ENCODE measurements around the gene C11orf68.

The C11orf68 gene

DNA sequence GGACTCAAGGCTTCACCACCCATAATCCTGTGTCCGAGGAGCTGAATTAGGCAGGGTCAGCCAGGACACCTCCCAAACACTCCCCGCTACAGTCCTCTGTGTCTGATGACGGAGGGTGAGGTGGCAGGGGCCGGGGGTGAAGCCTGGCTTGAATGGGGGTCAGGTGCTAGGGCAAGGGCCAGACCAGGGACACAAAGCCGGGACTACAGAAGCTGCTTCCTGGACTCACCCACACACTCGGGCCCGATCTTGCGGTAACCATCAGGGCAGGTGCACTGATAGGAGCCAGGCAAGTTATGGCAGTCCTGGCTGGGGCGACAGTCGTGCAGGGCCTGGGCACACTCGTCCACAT, 48.6 kb downstream of the C11orf68 start:
- H3K4me1 ChIP-seq (ENCODE audit: insufficient read depth, poor library complexity, severe bottlenecking): no peaks in the 10 kb centered on the region
- DNase-seq (ENCODE audit: low spot score) (no peak), ATAC-seq (ENCODE audit: low read depth) (no peak)
- peaks cover 28% of the 10 kb centered on the region for H3K36me3 ChIP-seq (ENCODE audit: low read depth)
- H3K9me3 ChIP-seq (ENCODE audit: severe bottlenecking): no peaks in the 10 kb centered on the region
- no peak overlapping the region for H3K4me3 ChIP-seq (ENCODE audit: severe bottlenecking)
- TF ChIP-seq, protein P1, sequence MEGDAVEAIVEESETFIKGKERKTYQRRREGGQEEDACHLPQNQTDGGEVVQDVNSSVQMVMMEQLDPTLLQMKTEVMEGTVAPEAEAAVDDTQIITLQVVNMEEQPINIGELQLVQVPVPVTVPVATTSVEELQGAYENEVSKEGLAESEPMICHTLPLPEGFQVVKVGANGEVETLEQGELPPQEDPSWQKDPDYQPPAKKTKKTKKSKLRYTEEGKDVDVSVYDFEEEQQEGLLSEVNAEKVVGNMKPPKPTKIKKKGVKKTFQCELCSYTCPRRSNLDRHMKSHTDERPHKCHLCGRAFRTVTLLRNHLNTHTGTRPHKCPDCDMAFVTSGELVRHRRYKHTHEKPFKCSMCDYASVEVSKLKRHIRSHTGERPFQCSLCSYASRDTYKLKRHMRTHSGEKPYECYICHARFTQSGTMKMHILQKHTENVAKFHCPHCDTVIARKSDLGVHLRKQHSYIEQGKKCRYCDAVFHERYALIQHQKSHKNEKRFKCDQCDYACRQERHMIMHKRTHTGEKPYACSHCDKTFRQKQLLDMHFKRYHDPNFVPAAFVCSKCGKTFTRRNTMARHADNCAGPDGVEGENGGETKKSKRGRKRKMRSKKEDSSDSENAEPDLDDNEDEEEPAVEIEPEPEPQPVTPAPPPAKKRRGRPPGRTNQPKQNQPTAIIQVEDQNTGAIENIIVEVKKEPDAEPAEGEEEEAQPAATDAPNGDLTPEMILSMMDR (IDR thresholded peaks at IDR 0.05; ENCODE audit: poor library complexity, severe bottlenecking): no peak
- H3K27me3 ChIP-seq (ENCODE audit: insufficient read depth, poor library complexity, severe bottlenecking): no peaks in the 10 kb centered on the region
- no peak overlapping the region for H3K27ac ChIP-seq (ENCODE audit: poor library complexity, severe bottlenecking)

DNA sequence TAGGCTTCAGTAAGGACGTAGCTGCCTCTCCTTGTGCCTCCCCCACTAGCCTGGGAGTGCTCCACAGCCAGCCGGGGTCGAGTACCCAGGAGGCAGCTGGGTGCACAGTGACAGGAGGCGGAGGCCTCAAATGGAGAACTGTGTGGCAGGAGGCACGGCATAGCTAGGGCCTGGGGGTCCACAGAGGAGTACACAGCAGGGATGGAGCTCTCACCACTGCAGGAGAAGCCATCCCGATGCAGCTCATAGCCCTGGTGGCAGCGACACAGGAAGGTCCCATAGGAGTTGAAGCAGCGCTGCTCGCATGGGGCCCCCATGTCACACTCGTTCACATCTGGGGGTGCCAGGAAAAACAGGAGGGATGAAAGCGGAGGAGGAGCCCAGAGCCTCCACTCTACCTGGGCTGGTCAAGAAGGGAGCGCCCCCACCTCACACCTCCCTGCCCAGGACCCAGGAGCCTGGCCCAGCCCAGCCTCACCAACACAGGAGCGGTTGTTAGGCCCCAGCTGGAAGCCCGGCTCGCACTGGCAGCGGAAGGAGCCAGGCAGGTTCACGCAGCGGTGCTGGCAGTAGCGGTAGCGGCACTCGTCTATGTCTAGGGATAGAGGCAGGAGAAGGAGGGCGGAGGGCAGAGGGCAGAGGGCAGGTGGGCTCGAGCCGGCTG, 49.1 kb downstream of the C11orf68 start:
- H3K4me1 ChIP-seq (ENCODE audit: insufficient read depth, poor library complexity, severe bottlenecking): no peaks in the 10 kb centered on the region
- no peak overlapping the region for H3K4me3 ChIP-seq (ENCODE audit: severe bottlenecking)
- peak; percentile 61 for DNase-seq (ENCODE audit: low spot score)
- ATAC-seq (ENCODE audit: low read depth): no peak
- no peaks in the 10 kb centered on the region for H3K27me3 ChIP-seq (ENCODE audit: insufficient read depth, poor library complexity, severe bottlenecking)
- H3K9me3 ChIP-seq (ENCODE audit: severe bottlenecking): no peaks in the 10 kb centered on the region
- peaks cover 33% of the 10 kb centered on the region for H3K36me3 ChIP-seq (ENCODE audit: low read depth)
- TF ChIP-seq, protein P1 (IDR thresholded peaks at IDR 0.05; ENCODE audit: poor library complexity, severe bottlenecking): no peak
- H3K27ac ChIP-seq (ENCODE audit: poor library complexity, severe bottlenecking): no peak overlapping the region

DNA sequence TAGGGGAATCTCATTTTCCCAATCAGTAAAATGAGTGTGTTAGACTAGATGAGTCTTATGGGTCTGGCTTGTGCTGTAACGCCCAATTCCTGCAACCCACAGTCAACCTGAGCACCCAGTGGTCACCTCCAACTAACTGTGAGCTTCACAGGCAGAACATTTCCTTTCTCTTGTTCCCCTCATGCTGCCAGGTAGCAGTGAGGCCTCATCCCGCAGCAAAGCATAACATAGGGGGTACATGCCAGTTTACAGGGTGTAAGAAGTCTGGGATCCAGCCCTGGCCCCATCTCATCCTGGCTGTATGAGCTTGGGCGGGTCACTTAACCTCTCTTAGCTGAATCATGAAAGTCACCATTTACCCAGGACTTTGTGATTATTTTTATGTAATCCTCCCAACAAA, 50.0 kb downstream of the C11orf68 start:
- H3K4me1 ChIP-seq (ENCODE audit: insufficient read depth, poor library complexity, severe bottlenecking): no peaks in the 10 kb centered on the region
- peaks cover 42% of the 10 kb centered on the region for H3K36me3 ChIP-seq (ENCODE audit: low read depth)
- TF ChIP-seq, protein P1 (IDR thresholded peaks at IDR 0.05; ENCODE audit: poor library complexity, severe bottlenecking): no peak
- no peak for ATAC-seq (ENCODE audit: low read depth)
- H3K9me3 ChIP-seq (ENCODE audit: severe bottlenecking): no peaks in the 10 kb centered on the region
- no peak overlapping the region for H3K4me3 ChIP-seq (ENCODE audit: severe bottlenecking)
- H3K27me3 ChIP-seq (ENCODE audit: insufficient read depth, poor library complexity, severe bottlenecking): no peaks in the 10 kb centered on the region
- DNase-seq (ENCODE audit: low spot score): no peak
- H3K27ac ChIP-seq (ENCODE audit: poor library complexity, severe bottlenecking): no peak overlapping the region

DNA sequence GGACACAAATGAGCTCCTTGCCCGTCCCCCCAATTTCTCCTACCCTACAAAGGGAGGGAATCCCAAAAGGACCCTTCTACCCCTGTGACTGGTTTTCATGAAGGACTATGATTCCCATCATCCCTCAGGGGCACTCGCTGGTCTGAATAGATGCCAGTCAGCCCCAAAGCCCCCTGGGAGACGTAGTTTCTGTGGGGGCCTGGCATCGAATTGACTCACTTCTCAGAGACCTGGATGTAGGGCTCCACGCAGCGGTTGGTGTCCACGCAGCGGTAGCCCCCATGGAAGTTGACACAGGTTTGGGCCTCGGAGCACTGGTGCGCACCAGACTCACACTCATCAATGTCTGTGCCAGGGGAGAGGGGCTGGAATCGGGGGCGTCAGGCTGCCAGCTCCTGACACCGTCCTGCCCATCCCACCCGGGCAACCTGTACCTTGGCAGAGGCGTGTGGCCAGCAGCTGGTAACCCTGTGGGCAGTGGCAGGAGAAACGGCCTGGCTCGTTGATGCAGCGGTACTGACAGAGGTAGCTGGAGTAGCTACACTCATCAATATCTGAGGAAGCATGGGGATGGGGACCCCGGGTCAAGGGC, 50.7 kb downstream of the C11orf68 start:
- no peak for DNase-seq (ENCODE audit: low spot score)
- TF ChIP-seq, protein P1 (IDR thresholded peaks at IDR 0.05; ENCODE audit: poor library complexity, severe bottlenecking): no peak

More for the DNA sequence above, 50.7 kb downstream of the C11orf68 start:
- no peak overlapping the region for H3K4me3 ChIP-seq (ENCODE audit: severe bottlenecking)
- no peaks in the 10 kb centered on the region for H3K27me3 ChIP-seq (ENCODE audit: insufficient read depth, poor library complexity, severe bottlenecking)
- peaks cover 49% of the 10 kb centered on the region for H3K36me3 ChIP-seq (ENCODE audit: low read depth)
- H3K9me3 ChIP-seq (ENCODE audit: severe bottlenecking): no peaks in the 10 kb centered on the region
- no peak for ATAC-seq (ENCODE audit: low read depth)
- H3K27ac ChIP-seq (ENCODE audit: poor library complexity, severe bottlenecking): no peak overlapping the region
- no peaks in the 10 kb centered on the region for H3K4me1 ChIP-seq (ENCODE audit: insufficient read depth, poor library complexity, severe bottlenecking)
